ENCODE data around the gene CD59.
"Not testable (repeated sequence)": the region's sequence is repeated elsewhere in the genome, so short reads cannot be mapped to it uniquely, and the experiment has no call there.

Gene CD59

GRCh38 chr11:33713151-33713855 is 22.9 kb downstream of the CD59 start:
- DNase-seq: no peak

GRCh38 chr11:33712436-33712835 is 23.8 kb downstream of the CD59 start:
- DNase-seq: no peak

- no peak for DNase-seq
Observed at GRCh38 chr11:33709466-33709865, 26.8 kb downstream of the CD59 start.

GRCh38 chr11:33708985-33709384 is 27.2 kb downstream of the CD59 start:
- no peak for DNase-seq

- not testable (repeated sequence) for DNase-seq
Observed at GRCh38 chr11:33707831-33708230, 28.4 kb downstream of the CD59 start.

GRCh38 chr11:33706966-33707365 is 29.3 kb downstream of the CD59 start:
- DNase-seq: no peak

- DNase-seq: no peak
Observed at GRCh38 chr11:33706546-33706945, 29.7 kb downstream of the CD59 start.

- DNase-seq: no peak
Observed at GRCh38 chr11:33704240-33705002, 31.8 kb downstream of the CD59 start.

- no peak for DNase-seq
Observed at GRCh38 chr11:33703788-33704187, 32.4 kb downstream of the CD59 start.

- no peak for DNase-seq
Observed at GRCh38 chr11:33703234-33703633, 33.0 kb downstream of the CD59 start.

- DNase-seq: no peak
Observed at GRCh38 chr11:33701302-33702230, 34.7 kb downstream of the CD59 start.

- DNase-seq: peak; percentile 93
Observed at GRCh38 chr11:33700502-33701271, 35.5 kb downstream of the CD59 start, which contains the start of gene C11orf91. Gene C11orf91, minus strand, starts transcription at chr11:33700826. Its CDS starts 86 bp downstream, at chr11:33700740.

GRCh38 chr11:33700063-33700501 is 36.1 kb downstream of the CD59 start:
- no peak for DNase-seq

GRCh38 chr11:33699515-33700062 is 36.6 kb downstream of the CD59 start:
- DNase-seq: no peak

GRCh38 chr11:33698921-33699320 is 37.3 kb downstream of the CD59 start:
- no peak for DNase-seq

GRCh38 chr11:33697997-33698396 is 38.2 kb downstream of the CD59 start:
- no peak for DNase-seq

- DNase-seq: no peak
Observed at GRCh38 chr11:33696931-33697638, 39.1 kb downstream of the CD59 start.

GRCh38 chr11:33696411-33696810 is 39.8 kb downstream of the CD59 start:
- DNase-seq: no peak

GRCh38 chr11:33695051-33695566 is 41.1 kb downstream of the CD59 start:
- DNase-seq: no peak

- no peak for DNase-seq
Observed at GRCh38 chr11:33694346-33695050, 41.7 kb downstream of the CD59 start.
